Measurements from ENCODE around the gene LRRC8E. TPM values are rescaled to one million over a fixed set of nuclear protein-coding genes. Genes with fewer than 3 reads are reported as not detected.

The LRRC8E gene
- total and polyA plus RNA-seq, 2 of the 8 experiments (the other 6 are each of a cell fraction or from before 2014, with no cell fraction given) = 2.7 to 2.9 TPM

- H4K91ac ChIP-seq (replicated peaks; ENCODE audit: insufficient read length, low read length) = no peak overlapping the region
- WGBS, 2 experiments (ENCODE audit: extremely low coverage in 1 of 2, insufficient coverage in 1 of 2, insufficient read length in 1 of 2, insufficient replicate concordance in 2 of 2, low coverage in 1 of 2, low lambda C conversion rate in 2 of 2, missing lambda C conversion rate in 1 of 2) = 91% methylated on average over 18 of the region's 36 CpGs; no CpG with 5 or more reads in 1 of the 2 experiments
- H3K18ac ChIP-seq (ENCODE audit: extremely low read depth, low read length) = no peak overlapping the region
- peak overlapping the region; percentile 51 for H4K8ac ChIP-seq (ENCODE audit: extremely low read depth, insufficient read depth, low read length)
- no peak overlapping the region for H2AFZ ChIP-seq (ENCODE audit: low read length)
- no peak overlapping the region for H2BK120ac ChIP-seq (replicated peaks; ENCODE audit: low read depth, low read length)
- no peak overlapping the region for H2AK5ac ChIP-seq (ENCODE audit: low read depth, low read length)
- H3K14ac ChIP-seq (ENCODE audit: insufficient read length) = no peak overlapping the region
- DNase-seq (ENCODE audit: low read depth in 1 of 2, low spot score in 2 of 2) = no peak
- no peak overlapping the region for H3K4ac ChIP-seq (replicated peaks; ENCODE audit: insufficient read length, low read depth, low read length)
- POLR2A ChIA-PET (ENCODE audit: partially characterized antibody) = interaction anchor here (0.7 to 10.4 kb wide), 6 partner anchors 10 to 190 kb away, joined by 3 to 205 read pairs (median 4); partner anchors contain the start of genes SNAPC2 and TIMM44
- H2BK5ac ChIP-seq (ENCODE audit: low read depth, low read length) = no peak overlapping the region
- no peak overlapping the region for H3K4me3 ChIP-seq (ENCODE audit: extremely low read depth in 1 of 4, insufficient read depth in 2 of 4, low read depth in 3 of 4, low read length in 4 of 4)
- H3K4me1 ChIP-seq (replicated peaks in 1 of 4; ENCODE audit: control insufficient read depth in 3 of 4, insufficient read depth in 4 of 4, low read length in 3 of 4) = peaks cover 0 to 1% (median 0%) of the 10 kb centered on the region in 4 experiments; a peak in 1 of 7 replicates
- no peak overlapping the region for H3K4me2 ChIP-seq (ENCODE audit: insufficient read depth in 1 of 2, low read depth in 2 of 2, low read length in 2 of 2)
- H3K9me3 ChIP-seq (ENCODE audit: insufficient read depth in 2 of 2, low read depth in 1 of 2, low read length in 1 of 2) = no peaks in the 10 kb centered on the region
- no peak overlapping the region for H3K56ac ChIP-seq (replicated peaks; ENCODE audit: insufficient read length, low read depth, low read length)
- H3K23ac ChIP-seq (ENCODE audit: insufficient read length) = no peak overlapping the region
- no peak overlapping the region for H2BK15ac ChIP-seq (ENCODE audit: low read length)
- no peaks in the 10 kb centered on the region for H3K79me2 ChIP-seq (ENCODE audit: control insufficient read depth in 1 of 2, insufficient read depth in 2 of 2, low read length in 2 of 2)
- H3K79me1 ChIP-seq (ENCODE audit: low read depth, low read length) = no peaks in the 10 kb centered on the region
- no peak overlapping the region for H3K27ac ChIP-seq (ENCODE audit: low read depth, low read length)
- H3K9ac ChIP-seq (replicated peaks in 1 of 4; ENCODE audit: extremely low read depth in 1 of 4, low read depth in 3 of 4, low read length in 3 of 4) = no peak overlapping the region
- H3K27me3 ChIP-seq (replicated peaks in 1 of 4; ENCODE audit: control insufficient read depth in 3 of 4, extremely low read depth in 1 of 4, insufficient read depth in 3 of 4, low read length in 3 of 4) = no peaks in the 10 kb centered on the region
- H2BK20ac ChIP-seq (ENCODE audit: low read length) = no peak overlapping the region
- peaks cover 8 to 19% of the 10 kb centered on the region in 2 experiments for H4K20me1 ChIP-seq (replicated peaks in 1 of 2; ENCODE audit: control insufficient read depth in 1 of 2, insufficient read depth in 2 of 2, low read length in 2 of 2)
- H3K36me3 ChIP-seq (ENCODE audit: control insufficient read depth in 2 of 4, insufficient read depth in 4 of 4, low read length in 3 of 4) = peaks cover 25 to 59% (median 47%) of the 10 kb centered on the region in 4 experiments
- H4K5ac ChIP-seq (ENCODE audit: insufficient read length, low read depth, low read length) = no peak overlapping the region
- H3K23me2 ChIP-seq (ENCODE audit: low read depth, low read length) = no peaks in the 10 kb centered on the region; the same call in 1 of the 2 replicates
- CTCF ChIA-PET (ENCODE audit: partially characterized antibody) = interaction anchor here (0.5 to 4.1 kb wide), 4 partner anchors 12 to 237 kb away, joined by 3 to 28 read pairs (median 8); partner anchors contain the start of genes SNAPC2 and TIMM44
- no peak overlapping the region for H2BK12ac ChIP-seq (ENCODE audit: low read depth, low read length)
- FAIRE-seq = no peak
- TF ChIP-seq SIN3A (conservative IDR thresholded peaks at IDR 0.05 in 1 of 2, IDR thresholded peaks at IDR 0.05 in 1 of 2; ENCODE audit: low read depth in 1 of 2, low read length in 2 of 2) (no peak), CTBP2 (IDR thresholded peaks at IDR 0.05; ENCODE audit: borderline replicate concordance, insufficient read depth, insufficient read length, low read length) (no peak), USF2 (IDR thresholded peaks at IDR 0.05; ENCODE audit: low read length) (no peak), SP2 (IDR thresholded peaks at IDR 0.05; ENCODE audit: low read length) (no peak), JUN (IDR thresholded peaks at IDR 0.05; ENCODE audit: low read depth, low read length) (no peak), BRCA1 (IDR thresholded peaks at IDR 0.05; ENCODE audit: low read depth, low read length) (no peak), EZH2 (IDR thresholded peaks at IDR 0.05; ENCODE audit: low read depth, low read length, severe bottlenecking) (no peak), NRF1 (IDR thresholded peaks at IDR 0.05; ENCODE audit: low read depth, low read length) (no peak), CHD1 (IDR thresholded peaks at IDR 0.05; ENCODE audit: low read depth, low read length) (no peak)
These were observed 43.1 kb downstream of the LRRC8E start for GRCh38 chr19:7931221-7932061.

Data from H1 (cell line).